ENCODE results near the gene PADI2. TPM values are rescaled to one million over a fixed set of nuclear protein-coding genes. Genes with fewer than 3 reads are reported as not detected.

PADI2 gene
- total RNA-seq, 1 experiment from 2014 or later = 3.0 TPM

DNA sequence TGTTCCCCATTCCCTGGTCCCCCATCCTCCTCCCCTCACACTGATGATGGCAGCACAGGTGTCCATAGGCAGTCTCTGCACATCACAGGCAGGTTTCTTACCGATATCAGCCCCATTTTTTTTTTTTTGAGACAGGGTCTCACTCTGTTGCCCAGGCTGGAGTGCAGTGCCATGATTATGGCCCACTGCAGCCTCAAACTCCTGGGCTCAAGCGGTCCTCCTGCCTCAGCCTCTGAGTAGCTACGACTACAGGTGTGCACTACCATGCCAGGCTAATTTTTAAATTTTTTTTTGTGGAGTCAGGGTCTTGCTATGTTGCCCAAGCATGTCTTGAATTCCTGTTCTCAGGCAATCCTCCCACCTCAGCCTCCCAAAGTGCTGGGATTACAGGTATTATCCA lies 36.5 kb downstream of the PADI2 start:
- no peak overlapping the region for H3K23ac ChIP-seq (ENCODE audit: insufficient read length, low read depth, low read length)
- no peak overlapping the region for H2AK5ac ChIP-seq (ENCODE audit: insufficient read length, low read length)
- no peak overlapping the region for H2BK5ac ChIP-seq (ENCODE audit: insufficient read length, low read length)
- H2AFZ ChIP-seq (ENCODE audit: low read length) = no peak overlapping the region
- TF ChIP-seq, protein P1, sequence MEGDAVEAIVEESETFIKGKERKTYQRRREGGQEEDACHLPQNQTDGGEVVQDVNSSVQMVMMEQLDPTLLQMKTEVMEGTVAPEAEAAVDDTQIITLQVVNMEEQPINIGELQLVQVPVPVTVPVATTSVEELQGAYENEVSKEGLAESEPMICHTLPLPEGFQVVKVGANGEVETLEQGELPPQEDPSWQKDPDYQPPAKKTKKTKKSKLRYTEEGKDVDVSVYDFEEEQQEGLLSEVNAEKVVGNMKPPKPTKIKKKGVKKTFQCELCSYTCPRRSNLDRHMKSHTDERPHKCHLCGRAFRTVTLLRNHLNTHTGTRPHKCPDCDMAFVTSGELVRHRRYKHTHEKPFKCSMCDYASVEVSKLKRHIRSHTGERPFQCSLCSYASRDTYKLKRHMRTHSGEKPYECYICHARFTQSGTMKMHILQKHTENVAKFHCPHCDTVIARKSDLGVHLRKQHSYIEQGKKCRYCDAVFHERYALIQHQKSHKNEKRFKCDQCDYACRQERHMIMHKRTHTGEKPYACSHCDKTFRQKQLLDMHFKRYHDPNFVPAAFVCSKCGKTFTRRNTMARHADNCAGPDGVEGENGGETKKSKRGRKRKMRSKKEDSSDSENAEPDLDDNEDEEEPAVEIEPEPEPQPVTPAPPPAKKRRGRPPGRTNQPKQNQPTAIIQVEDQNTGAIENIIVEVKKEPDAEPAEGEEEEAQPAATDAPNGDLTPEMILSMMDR (conservative IDR thresholded peaks at IDR 0.05) = no peak
- no peaks in the 10 kb centered on the region for H3K79me2 ChIP-seq (ENCODE audit: insufficient read depth, low read length)
- no peaks in the 10 kb centered on the region for H3K9me3 Mint-ChIP-seq
- no peak overlapping the region for H3K56ac ChIP-seq (ENCODE audit: insufficient read length, low read depth, low read length)
- no peak overlapping the region for H4K5ac ChIP-seq (ENCODE audit: insufficient read length, low read depth, low read length)
- H2BK15ac ChIP-seq (ENCODE audit: low read depth, low read length) = no peak overlapping the region
- H4K20me1 ChIP-seq (ENCODE audit: control insufficient read depth, insufficient read depth, insufficient read length) = no peaks in the 10 kb centered on the region
- no peak overlapping the region for H3K4me3 Mint-ChIP-seq
- no peak for DNase-seq
- H3K4me1 ChIP-seq (ENCODE audit: insufficient read depth, low read length) = no peaks in the 10 kb centered on the region
- H3K27me3 Mint-ChIP-seq (ENCODE audit: low read depth) = peaks cover 2% of the 10 kb centered on the region
- H3K14ac ChIP-seq (ENCODE audit: insufficient read depth, low read length) = no peak overlapping the region
- H2BK20ac ChIP-seq (ENCODE audit: low read depth, low read length, poor library complexity, severe bottlenecking) = no peak overlapping the region
- no peak overlapping the region for H3K4ac ChIP-seq (ENCODE audit: low read depth, low read length)
- H3K36me3 Mint-ChIP-seq (ENCODE audit: insufficient read depth in 1 of 3, low read depth in 3 of 3) = no peaks in the 10 kb centered on the region
- H2BK12ac ChIP-seq (ENCODE audit: insufficient read length, low read depth, low read length) = no peak overlapping the region
- no peaks in the 10 kb centered on the region for H3K4me1 Mint-ChIP-seq
- H3T11ph ChIP-seq (ENCODE audit: low read length) = no peak overlapping the region
- no peaks in the 10 kb centered on the region for H3K27me3 ChIP-seq (ENCODE audit: insufficient read depth, low read length)
- no peaks in the 10 kb centered on the region for H3K79me1 ChIP-seq (ENCODE audit: insufficient read depth, low read depth, low read length, poor library complexity, severe bottlenecking)
- H3K9me3 ChIP-seq (ENCODE audit: control insufficient read depth, low read depth, low read length) = no peaks in the 10 kb centered on the region
- H3K23me2 ChIP-seq (ENCODE audit: insufficient read length, low read depth, low read length, poor library complexity, severe bottlenecking) = no peaks in the 10 kb centered on the region
- H3K9ac ChIP-seq (ENCODE audit: extremely low read depth, insufficient read length, low read length) = no peak overlapping the region
- H3K27ac Mint-ChIP-seq = peak overlapping the region in 1 of 3 experiments; percentile 15; a peak in 1 of 7 replicates
- no peak overlapping the region for H3K18ac ChIP-seq (ENCODE audit: insufficient read length, low read depth, low read length)
- H4K91ac ChIP-seq (ENCODE audit: insufficient read length, low read depth, low read length) = no peak overlapping the region
- no peak overlapping the region for H3K4me2 ChIP-seq (ENCODE audit: insufficient read depth, insufficient read length, low read length)
- no peak overlapping the region for H4K8ac ChIP-seq (replicated peaks; ENCODE audit: insufficient read length, low read depth, low read length)
- no peak overlapping the region for H2BK120ac ChIP-seq (ENCODE audit: low read depth, low read length, poor library complexity, severe bottlenecking)
- WGBS (ENCODE audit: extremely low coverage, insufficient read length, low lambda C conversion rate) = no CpG with 5 or more reads among the region's 3 CpGs
- no peak overlapping the region for H3K27ac ChIP-seq (ENCODE audit: insufficient read length, low read depth, low read length)
